Endothelial cell of umbilical vein (primary cell): Measurements from ENCODE around the gene COL23A1. TPM values are rescaled to one million over a fixed set of nuclear protein-coding genes. Genes with fewer than 3 reads are reported as not detected.

ENCODE experiments used
- BruUV-seq: library from RNA; stranded (reverse); fragments of 400-500 nt; replicated peaks from 2 replicates; lab custom pipeline; 2021; lab: Mats Ljungman, UMichigan
- CTCF ChIA-PET: fragments of 300-600, 350-600 bp; sonication (Branson Sonifier 250); formaldehyde crosslinking; loops from one replicate; lab custom pipeline; 2021; ENCODE audit warnings: antibody characterized with exemption, inconsistent platforms; lab: Charles Lee
- POLR2A ChIA-PET: fragments of 300-600, 350-600 bp; sonication (Branson Sonifier 250); formaldehyde crosslinking; loops from one replicate; lab custom pipeline; 2021; ENCODE audit warnings: antibody characterized with exemption, inconsistent platforms; lab: Charles Lee
- DNase-seq: peaks from one replicate; pipeline ENCODE4 v3.0.0-alpha.2; 2011; ENCODE audit warnings: low read depth, low spot score
- FAIRE-seq: peaks from 2 replicates; lab custom pipeline; 2011; peaks lifted over from hg19 to GRCh38; lab: Jason Lieb, UNC
- H2AFZ ChIP-seq: 2 replicates; pipeline ENCODE4 v1.6.0; 2012; ENCODE audit warnings: low read depth, low read length, control low read depth, inconsistent platforms
- H3K27ac ChIP-seq: 2 replicates; pipeline ENCODE4 v1.5.1; 2011; ENCODE audit warnings: low read depth, mild to moderate bottlenecking, control low read depth, low read length, moderate library complexity; ENCODE audit not compliant: insufficient read depth
- H3K27me3 ChIP-seq, 2 experiments: 2 replicates each; pipeline versions ENCODE4 v1.6.0 to v1.6.1; 2011; ENCODE audit warnings: low read length in 2 of 2, mixed read lengths in 1 of 2; ENCODE audit not compliant: control insufficient read depth in 2 of 2, insufficient read depth in 2 of 2
- H3K36me3 ChIP-seq, 2 experiments: 2 replicates in 1 of 2; 3 replicates in 1 of 2; pipeline ENCODE4 v1.5.1; 2011; ENCODE audit warnings: low read length in 2 of 2, mild to moderate bottlenecking in 1 of 2, moderate library complexity in 1 of 2; ENCODE audit not compliant: control insufficient read depth in 2 of 2, insufficient read depth in 2 of 2; ENCODE audit errors: extremely low read depth in 1 of 2
- H3K4me1 ChIP-seq: 3 replicates; pipeline ENCODE4 v1.5.1; 2011; ENCODE audit warnings: mild to moderate bottlenecking, low read length; ENCODE audit not compliant: control insufficient read depth, insufficient read depth; ENCODE audit errors: extremely low read depth
- H3K4me2 ChIP-seq: 2 replicates; pipeline ENCODE4 v1.6.1; 2011; ENCODE audit warnings: low read length, control low read depth, mixed read lengths; ENCODE audit not compliant: insufficient read depth
- H3K4me3 ChIP-seq, 3 experiments: fragments of 200-600 bp in 1 of 3; sonication (generic), shearing (Covaris generic) in 1 of 3; replicated peaks in 1 of 3; 2 replicates each; pipeline ENCODE4 v1.5.1; 2011 to 2016; ENCODE audit warnings: control low read depth in 3 of 3, low read length in 3 of 3, mild to moderate bottlenecking in 2 of 3, inconsistent platforms in 1 of 3, low read depth in 1 of 3, moderate library complexity in 1 of 3; ENCODE audit not compliant: insufficient read depth in 1 of 3
- H3K79me2 ChIP-seq: 2 replicates; pipeline ENCODE4 v1.6.0; 2012; ENCODE audit warnings: low read length, inconsistent platforms; ENCODE audit not compliant: control insufficient read depth, insufficient read depth
- H3K9ac ChIP-seq: replicated peaks from 2 replicates; pipeline ENCODE3; 2011; ENCODE audit warnings: low read length, control low read depth; ENCODE audit not compliant: insufficient read depth; ENCODE audit errors: extremely low read depth
- H3K9me1 ChIP-seq: replicated peaks from 3 replicates; pipeline ENCODE4 v1.6.0; 2011; ENCODE audit warnings: mild to moderate bottlenecking, low read length; ENCODE audit not compliant: control insufficient read depth, insufficient read depth; ENCODE audit errors: extremely low read depth
- H3K9me3 ChIP-seq: replicated peaks from 2 replicates; pipeline ENCODE4 v1.5.1; 2012; ENCODE audit warnings: low read length, inconsistent platforms; ENCODE audit not compliant: control insufficient read depth, insufficient read depth
- H4K20me1 ChIP-seq: replicated peaks from 2 replicates; pipeline ENCODE3; 2011; ENCODE audit warnings: mild to moderate bottlenecking, low read length; ENCODE audit not compliant: control insufficient read depth, insufficient read depth; ENCODE audit errors: extremely low read depth
- EZH2 ChIP-seq: IDR thresholded peaks from 2 replicates; pipeline ENCODE4 v1.6.1; 2012; ENCODE audit warnings: borderline replicate concordance, low read depth, mild to moderate bottlenecking, moderate library complexity, low read length, inconsistent platforms; ENCODE audit not compliant: severe bottlenecking
- FOS ChIP-seq: IDR thresholded peaks from 2 replicates; pipeline ENCODE4 v1.6.1; 2011; ENCODE audit warnings: mild to moderate bottlenecking, low read length, moderate library complexity, borderline replicate concordance; ENCODE audit not compliant: insufficient read depth
- GATA2 ChIP-seq: IDR thresholded peaks from 2 replicates; pipeline ENCODE4 v1.7.0; 2011; ENCODE audit warnings: low read depth, mild to moderate bottlenecking, moderate library complexity, mixed read lengths, low read length; ENCODE audit not compliant: insufficient read length, insufficient read depth
- JUN ChIP-seq: IDR thresholded peaks from 2 replicates; pipeline ENCODE4 v1.6.1; 2011; ENCODE audit warnings: borderline replicate concordance, low read depth; ENCODE audit not compliant: insufficient read length, insufficient read depth
- MYC ChIP-seq: IDR thresholded peaks from one replicate; pipeline ENCODE4 v1.6.1; 2011; ENCODE audit warnings: mild to moderate bottlenecking, low read depth, low read length
- POLR2A ChIP-seq: IDR thresholded peaks from 2 replicates; pipeline ENCODE4 v1.6.1; 2012; ENCODE audit warnings: low read depth, mild to moderate bottlenecking, control low read depth, low read length
- POLR2AphosphoS5 ChIP-seq: IDR thresholded peaks from 2 replicates; pipeline ENCODE4 v1.6.1; 2012; ENCODE audit warnings: low read depth, mild to moderate bottlenecking, control low read depth, low read length, moderate library complexity; ENCODE audit not compliant: insufficient read depth
- dilution Hi-C: fragments of 300-500 bp; cut with MboI; formaldehyde crosslinking; loops from one replicate; pipeline ENCODE4 v1.15.0; 2019; ENCODE audit warnings: low sequenced_read_pairs; ENCODE audit not compliant: extremely low pct_ligation_motif_present
- intact Hi-C: fragments of 100-400 bp; cut with micrococcal nuclease; formaldehyde crosslinking; loops from one replicate; pipeline ENCODE4 v1.10.0; 2022
- polyA plus RNA-seq, 4 experiments: library from polyadenylated mRNA; depleted of rRNA in 3 of 4; stranded (reverse) in 3 of 4; unstranded in 1 of 4; fragments of >200 nt; gene quantifications; 2 replicates each; pipeline versions ENCODE4 v1.2.1 to v1.2.3, GENCODE V29; 2011 to 2012; ENCODE audit warnings: missing spikeins in 1 of 4
- total RNA-seq: library from RNA; stranded (reverse); gene quantifications from 2 replicates; pipeline ENCODE4 v1.2.3, GENCODE V29; 2021
- TF ChIP-seq, protein P1 (sequence below), 2 donors: IDR thresholded peaks; 1 replicate in 1 of 2; 2 replicates in 1 of 2; pipeline ENCODE4 v1.5.1; 2011; ENCODE audit warnings: low read length in 2 of 2, mild to moderate bottlenecking in 2 of 2, moderate library complexity in 2 of 2, control low read depth in 1 of 2, inconsistent platforms in 1 of 2, low read depth in 1 of 2; ENCODE audit not compliant: insufficient read depth in 1 of 2; ENCODE audit errors: extremely low read depth in 1 of 2
- TF ChIP-seq, protein P2 (sequence below): IDR thresholded peaks from 2 replicates; pipeline ENCODE4 v1.6.1; 2011; ENCODE audit not compliant: insufficient read depth, insufficient read length

The COL23A1 gene
- total and polyA plus RNA-seq, 2 donors (not counting 3 experiments of a cell fraction or from before 2014, with no cell fraction given): not detected

DNA sequence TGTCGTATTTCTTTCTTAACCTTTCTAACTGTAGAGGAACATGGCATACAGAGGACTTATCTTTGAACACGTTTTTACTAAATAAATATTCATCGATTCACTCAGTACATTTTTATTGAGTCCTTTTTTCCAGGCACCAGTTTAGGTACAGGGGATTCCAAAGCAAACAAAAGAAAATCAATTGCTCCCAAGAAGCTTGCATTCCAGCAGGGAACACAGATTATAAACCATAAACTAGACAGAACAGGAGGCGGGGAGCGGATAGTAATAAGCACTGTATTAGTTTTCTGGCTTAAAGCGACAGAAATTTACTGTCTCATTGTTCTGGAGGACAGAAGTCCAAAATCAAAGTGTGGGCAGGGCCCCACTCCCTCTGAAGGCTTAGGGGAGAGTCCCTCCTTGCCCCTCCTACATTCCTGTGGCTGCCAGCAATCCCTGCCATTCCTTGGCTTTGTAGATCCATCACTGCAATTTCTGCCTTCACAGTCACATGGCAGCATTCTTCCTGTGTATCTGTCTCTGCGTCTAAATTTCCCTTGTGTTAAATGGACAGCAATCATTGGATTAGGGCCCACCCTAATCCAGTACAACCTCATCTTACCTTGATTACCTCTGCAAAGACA lies 115.5 kb downstream of the COL23A1 start:
- dilution Hi-C loops (no loop called here), intact Hi-C loops (no loop called here)
- Histone ChIP-seq H3K4me3 (no peak overlapping the region), H3K9ac (no peak overlapping the region), H3K27ac (no peak overlapping the region), H3K79me2 (no peaks in the 10 kb centered on the region), H3K9me3 (no peaks in the 10 kb centered on the region), H3K4me1 (no peaks in the 10 kb centered on the region), H3K9me1 (no peaks in the 10 kb centered on the region), H3K36me3 (no peaks in the 10 kb centered on the region), H3K27me3 (no peaks in the 10 kb centered on the region), H4K20me1 (no peaks in the 10 kb centered on the region), H3K4me2 (no peak overlapping the region), H2AFZ (no peak overlapping the region)
- FAIRE-seq: no peak
- BruUV-seq: no TSS peak
- CTCF ChIA-PET: no interaction called here
- no peak for TF ChIP-seq FOS
- TF ChIP-seq POLR2A: no peak
- no peak for TF ChIP-seq EZH2
- no peak for TF ChIP-seq JUN
- TF ChIP-seq GATA2: no peak
- TF ChIP-seq, protein P1, sequence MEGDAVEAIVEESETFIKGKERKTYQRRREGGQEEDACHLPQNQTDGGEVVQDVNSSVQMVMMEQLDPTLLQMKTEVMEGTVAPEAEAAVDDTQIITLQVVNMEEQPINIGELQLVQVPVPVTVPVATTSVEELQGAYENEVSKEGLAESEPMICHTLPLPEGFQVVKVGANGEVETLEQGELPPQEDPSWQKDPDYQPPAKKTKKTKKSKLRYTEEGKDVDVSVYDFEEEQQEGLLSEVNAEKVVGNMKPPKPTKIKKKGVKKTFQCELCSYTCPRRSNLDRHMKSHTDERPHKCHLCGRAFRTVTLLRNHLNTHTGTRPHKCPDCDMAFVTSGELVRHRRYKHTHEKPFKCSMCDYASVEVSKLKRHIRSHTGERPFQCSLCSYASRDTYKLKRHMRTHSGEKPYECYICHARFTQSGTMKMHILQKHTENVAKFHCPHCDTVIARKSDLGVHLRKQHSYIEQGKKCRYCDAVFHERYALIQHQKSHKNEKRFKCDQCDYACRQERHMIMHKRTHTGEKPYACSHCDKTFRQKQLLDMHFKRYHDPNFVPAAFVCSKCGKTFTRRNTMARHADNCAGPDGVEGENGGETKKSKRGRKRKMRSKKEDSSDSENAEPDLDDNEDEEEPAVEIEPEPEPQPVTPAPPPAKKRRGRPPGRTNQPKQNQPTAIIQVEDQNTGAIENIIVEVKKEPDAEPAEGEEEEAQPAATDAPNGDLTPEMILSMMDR (IDR thresholded peaks at IDR 0.05; ENCODE audit: extremely low read depth in 1 of 2, insufficient read depth in 1 of 2, low read depth in 1 of 2, low read length in 2 of 2): no peak
- no peak for TF ChIP-seq MYC
- no peak for TF ChIP-seq POLR2AphosphoS5
- TF ChIP-seq, protein P2, sequence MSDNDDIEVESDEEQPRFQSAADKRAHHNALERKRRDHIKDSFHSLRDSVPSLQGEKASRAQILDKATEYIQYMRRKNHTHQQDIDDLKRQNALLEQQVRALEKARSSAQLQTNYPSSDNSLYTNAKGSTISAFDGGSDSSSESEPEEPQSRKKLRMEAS: no peak
- POLR2A ChIA-PET: no interaction called here
- DNase-seq: no peak
